Upper lobe of left lung (tissue), 6 donors: Measurements from ENCODE around the gene DAPK1. TPM values are rescaled to one million over a fixed set of nuclear protein-coding genes. Genes with fewer than 3 reads are reported as not detected.

Experiments used
- ATAC-seq, 2 donors: fragments of 200-7000 bp; cut with Tn5 transposase; one replicate each; pipeline ENCODE4 v1.9.1; 2022; ENCODE audit warnings: mild to moderate bottlenecking in 2 of 2, moderate library complexity in 2 of 2; ENCODE audit not compliant: low FRiP score in 2 of 2
- DNase-seq, 2 donors: peaks; one replicate each; pipeline ENCODE4 v3.0.0-alpha.2; 2019 to 2020
- H3K27ac ChIP-seq, 4 donors: fragments of 200-600 bp; sonication (generic); one replicate each; pipeline ENCODE4 v1.5.1; 2016 to 2019
- H3K27me3 ChIP-seq, 4 donors: fragments of 200-600 bp; sonication (generic); one replicate each; pipeline ENCODE4 v1.5.1; 2017 to 2019
- H3K36me3 ChIP-seq, 4 donors: fragments of 200-600 bp; sonication (generic); one replicate each; pipeline ENCODE4 v1.5.1; 2016 to 2019
- H3K4me1 ChIP-seq, 4 donors: fragments of 200-600 bp; sonication (generic); one replicate each; pipeline ENCODE4 v1.5.1; 2018 to 2019
- H3K4me3 ChIP-seq, 4 donors: fragments of 200-600 bp; sonication (generic); one replicate each; pipeline ENCODE4 v1.5.1; 2017 to 2019; ENCODE audit warnings: mild to moderate bottlenecking in 2 of 4, moderate library complexity in 1 of 4
- H3K9me3 ChIP-seq, 4 donors: fragments of 200-600 bp; sonication (generic); one replicate each; pipeline ENCODE4 v1.5.1; 2018 to 2019
- EP300 ChIP-seq, 4 donors: sonication (generic); formaldehyde crosslinking; IDR thresholded peaks; one replicate each; pipeline ENCODE4 v1.5.1; 2017; ENCODE audit warnings: antibody characterized with exemption in 4 of 4, control low read depth in 2 of 4
- POLR2A ChIP-seq, 4 donors: fragments of 450-650 bp; IDR thresholded peaks; one replicate each; pipeline ENCODE4 v1.5.1; 2016 to 2017; ENCODE audit warnings: antibody characterized with exemption in 4 of 4, mild to moderate bottlenecking in 2 of 4
- POLR2AphosphoS5 ChIP-seq, 2 donors: sonication (generic); formaldehyde crosslinking; IDR thresholded peaks; one replicate each; pipeline ENCODE4 v1.5.1; 2017; ENCODE audit warnings: antibody characterized with exemption in 2 of 2
- WGBS, 2 donors: methylation state at CpG; one replicate each; pipeline ENCODE4 v1.1.5; 2017 to 2018; 5-methylcytosine and 5-hydroxymethylcytosine counted together
- total RNA-seq, 6 donors: library from RNA; depleted of rRNA in 4 of 6; stranded (reverse); fragments of >200 nt in 4 of 6; gene quantifications; one replicate each; pipeline versions ENCODE4 v1.1.0 to v1.2.1, GENCODE V29; 2016 to 2021
- TF ChIP-seq, protein P1 (sequence below), 6 experiments: fragments of 450-650 bp in 4 of 6; fragments of 200-600 bp in 2 of 6; sonication (generic) in 2 of 6; IDR thresholded peaks; one replicate each; pipeline ENCODE4 v1.5.1; 2016 to 2019; ENCODE audit warnings: antibody characterized with exemption in 6 of 6
- donor health status: DM: no; HTN: no; CAD: no; lungs with moderate emphysema.
- donor health status: DM: no; HTN: yes; CAD: no; lungs with severe emphysema.

Gene DAPK1
- total RNA-seq = 100 to 1,000 TPM; 125 to 334 (median 213) TPM

DNA sequence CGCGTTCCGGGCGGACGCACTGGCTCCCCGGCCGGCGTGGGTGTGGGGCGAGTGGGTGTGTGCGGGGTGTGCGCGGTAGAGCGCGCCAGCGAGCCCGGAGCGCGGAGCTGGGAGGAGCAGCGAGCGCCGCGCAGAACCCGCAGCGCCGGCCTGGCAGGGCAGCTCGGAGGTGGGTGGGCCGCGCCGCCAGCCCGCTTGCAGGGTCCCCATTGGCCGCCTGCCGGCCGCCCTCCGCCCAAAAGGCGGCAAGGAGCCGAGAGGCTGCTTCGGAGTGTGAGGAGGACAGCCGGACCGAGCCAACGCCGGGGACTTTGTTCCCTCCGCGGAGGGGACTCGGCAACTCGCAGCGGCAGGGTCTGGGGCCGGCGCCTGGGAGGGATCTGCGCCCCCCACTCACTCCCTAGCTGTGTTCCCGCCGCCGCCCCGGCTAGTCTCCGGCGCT lies at the start of gene DAPK1:
Gene DAPK1 (plus strand): TSS at position 264 of the 442 bp plus-strand sequence. CDS start 1,211 bp downstream, outside the sequence.
- ATAC-seq = peak; percentile 82 to 89
- H3K27me3 ChIP-seq = no peaks in the 10 kb centered on the region
- peaks cover 14 to 28% (median 18%) of the 10 kb centered on the region in 4 donors for H3K4me1 ChIP-seq
- H3K9me3 ChIP-seq = no peaks in the 10 kb centered on the region
- DNase-seq = peak; percentile 78 to 95
- H3K36me3 ChIP-seq = no peaks in the 10 kb centered on the region
- TF ChIP-seq, protein P1, sequence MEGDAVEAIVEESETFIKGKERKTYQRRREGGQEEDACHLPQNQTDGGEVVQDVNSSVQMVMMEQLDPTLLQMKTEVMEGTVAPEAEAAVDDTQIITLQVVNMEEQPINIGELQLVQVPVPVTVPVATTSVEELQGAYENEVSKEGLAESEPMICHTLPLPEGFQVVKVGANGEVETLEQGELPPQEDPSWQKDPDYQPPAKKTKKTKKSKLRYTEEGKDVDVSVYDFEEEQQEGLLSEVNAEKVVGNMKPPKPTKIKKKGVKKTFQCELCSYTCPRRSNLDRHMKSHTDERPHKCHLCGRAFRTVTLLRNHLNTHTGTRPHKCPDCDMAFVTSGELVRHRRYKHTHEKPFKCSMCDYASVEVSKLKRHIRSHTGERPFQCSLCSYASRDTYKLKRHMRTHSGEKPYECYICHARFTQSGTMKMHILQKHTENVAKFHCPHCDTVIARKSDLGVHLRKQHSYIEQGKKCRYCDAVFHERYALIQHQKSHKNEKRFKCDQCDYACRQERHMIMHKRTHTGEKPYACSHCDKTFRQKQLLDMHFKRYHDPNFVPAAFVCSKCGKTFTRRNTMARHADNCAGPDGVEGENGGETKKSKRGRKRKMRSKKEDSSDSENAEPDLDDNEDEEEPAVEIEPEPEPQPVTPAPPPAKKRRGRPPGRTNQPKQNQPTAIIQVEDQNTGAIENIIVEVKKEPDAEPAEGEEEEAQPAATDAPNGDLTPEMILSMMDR (IDR thresholded peaks at IDR 0.05) = peak in 3 of 6 experiments; percentile 27 to 40 (median 36)
- TF ChIP-seq POLR2AphosphoS5 (IDR thresholded peaks at IDR 0.05) = peak in 1 of 2 donors; percentile 50
- TF ChIP-seq EP300 (IDR thresholded peaks at IDR 0.05) = no peak
- peak in 3 of 4 donors; percentile 40 to 90 (median 53) for TF ChIP-seq POLR2A (IDR thresholded peaks at IDR 0.05)
- peak within 1 kb of the TSS; percentile 55 to 81 (median 78) for H3K4me3 ChIP-seq
- peak within 1 kb of the TSS; percentile 88 to 96 (median 90) for H3K27ac ChIP-seq
- WGBS, 2 donors = 0% methylated on average over 22 of the region's 55 CpGs; no CpG with 5 or more reads in 1 of the 2 donors

DNA sequence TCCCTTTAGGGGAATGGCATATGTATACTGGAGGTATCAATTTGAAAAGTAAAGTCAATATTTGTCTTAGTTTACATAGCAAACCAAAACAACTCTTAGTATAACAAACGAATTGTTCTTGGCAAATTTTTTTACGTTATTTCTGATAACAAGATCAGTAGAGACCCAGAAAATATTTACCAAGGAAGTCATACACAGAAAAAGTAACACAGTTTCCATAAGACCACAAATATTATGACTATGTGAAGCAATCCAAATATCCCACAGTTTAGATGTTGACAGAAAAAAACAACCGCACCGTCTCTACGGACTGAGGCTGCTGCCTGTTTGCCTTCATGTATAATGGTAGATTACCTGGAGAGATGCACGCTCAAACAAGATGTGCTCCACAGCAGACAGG lies 46.5 kb upstream of the DAPK1 start:
- no peak for TF ChIP-seq POLR2A (IDR thresholded peaks at IDR 0.05)
- TF ChIP-seq, protein P1 (IDR thresholded peaks at IDR 0.05) = no peak
- no peak for TF ChIP-seq EP300 (IDR thresholded peaks at IDR 0.05)
- TF ChIP-seq POLR2AphosphoS5 (IDR thresholded peaks at IDR 0.05) = no peak
- H3K4me3 ChIP-seq = no peak overlapping the region
- H3K27me3 ChIP-seq = no peaks in the 10 kb centered on the region
- H3K36me3 ChIP-seq = no peaks in the 10 kb centered on the region
- ATAC-seq (no peak), DNase-seq (no peak)
- H3K27ac ChIP-seq = no peak overlapping the region
- WGBS, 2 donors = 48% methylated on average over 6 of the region's 6 CpGs
- no peaks in the 10 kb centered on the region for H3K4me1 ChIP-seq
- peaks cover 0 to 17% (median 8%) of the 10 kb centered on the region in 4 donors for H3K9me3 ChIP-seq

DNA sequence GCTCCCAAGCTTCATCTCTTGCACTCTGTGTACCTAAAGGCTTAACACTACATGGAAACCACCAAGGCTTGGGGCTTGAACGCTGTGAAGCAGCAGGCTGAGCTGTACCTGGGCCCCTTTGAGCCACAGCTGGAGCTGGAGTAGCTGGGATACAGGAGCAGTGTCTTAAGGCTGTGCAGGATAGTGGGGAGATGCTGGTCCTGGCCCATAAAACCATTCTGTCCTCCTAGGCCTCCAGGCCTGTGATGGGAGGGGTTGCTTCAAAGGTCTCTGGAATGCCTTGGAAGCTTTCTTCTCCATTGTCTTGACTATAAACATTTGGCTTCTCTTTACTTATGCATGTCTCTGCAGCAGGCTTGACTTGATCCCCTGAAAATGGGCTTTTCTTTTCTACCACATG lies 42.3 kb upstream of the DAPK1 start:
- ATAC-seq (no peak), DNase-seq (no peak)
- H3K4me1 ChIP-seq = no peaks in the 10 kb centered on the region
- no peaks in the 10 kb centered on the region for H3K36me3 ChIP-seq
- H3K9me3 ChIP-seq = peaks cover 0 to 17% (median 8%) of the 10 kb centered on the region in 4 donors
- H3K27me3 ChIP-seq = no peaks in the 10 kb centered on the region
- no peak overlapping the region for H3K27ac ChIP-seq
- TF ChIP-seq, protein P1 (IDR thresholded peaks at IDR 0.05) = no peak
- TF ChIP-seq POLR2AphosphoS5 (IDR thresholded peaks at IDR 0.05) (no peak), EP300 (IDR thresholded peaks at IDR 0.05) (no peak), POLR2A (IDR thresholded peaks at IDR 0.05) (no peak)
- H3K4me3 ChIP-seq = no peak overlapping the region
- WGBS, 2 donors = 76 to 86% methylated on average over 1 of the region's 1 CpG

DNA sequence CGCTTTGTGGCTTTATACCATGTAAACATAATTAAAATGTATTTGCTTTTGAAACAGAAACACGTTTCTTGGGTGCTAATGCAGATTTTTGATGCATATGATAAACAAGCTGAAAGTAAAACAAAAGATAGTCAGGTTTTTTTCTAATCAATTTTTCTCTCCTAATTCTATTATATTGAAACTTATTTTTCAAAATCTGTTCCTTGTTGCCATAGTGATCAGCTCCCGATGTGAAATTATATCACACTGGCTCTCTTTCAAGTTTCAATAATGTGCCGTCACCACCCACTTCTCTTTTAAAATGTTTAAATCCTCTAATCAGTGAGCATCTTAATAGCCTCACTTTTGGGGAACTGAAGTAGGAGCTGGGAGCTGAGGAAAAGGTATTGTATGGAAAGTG lies 36.4 kb upstream of the DAPK1 start:
- Histone ChIP-seq H3K27ac (no peak overlapping the region), H3K4me1 (peaks cover 8 to 11% (median 9%) of the 10 kb centered on the region in 4 donors), H3K4me3 (no peak overlapping the region), H3K9me3 (no peaks in the 10 kb centered on the region), H3K36me3 (no peaks in the 10 kb centered on the region), H3K27me3 (no peaks in the 10 kb centered on the region)
- no peak for TF ChIP-seq EP300 (IDR thresholded peaks at IDR 0.05)
- no peak for TF ChIP-seq POLR2AphosphoS5 (IDR thresholded peaks at IDR 0.05)
- TF ChIP-seq, protein P1 (IDR thresholded peaks at IDR 0.05) = no peak
- TF ChIP-seq POLR2A (IDR thresholded peaks at IDR 0.05) = no peak
- DNase-seq (no peak), ATAC-seq (no peak)
- 53 to 63% methylated on average over 4 of the region's 4 CpGs for WGBS, 2 donors
